ENCODE measurements around the gene FAM216B. TPM values are rescaled to one million over a fixed set of nuclear protein-coding genes. Genes with fewer than 3 reads are reported as not detected.

The FAM216B gene
- total and polyA plus RNA-seq, 9 of the 15 experiments (the other 6 are each of a cell fraction or from before 2014, with no cell fraction given), result not detected

- no peak for FAIRE-seq
- intact Hi-C loops (cut with micrococcal nuclease), result no loop called here
- CTCF ChIA-PET (ENCODE audit: low intra/inter-chr PET ratio), result no interaction called here
These were observed 26.5 kb downstream of the FAM216B start for GRCh38 chr13:42807866-42808265.

GRCh38 chr13:42808341-42808940, 27.1 kb downstream of the FAM216B start:
- POLR2A ChIA-PET, result interaction anchor here (0.6 to 0.7 kb wide), 2 partner anchors 324 to 412 kb away, joined by 3 read pairs; no protein-coding TSS in a partner anchor
- in situ Hi-C loops (cut with MboI) (no loop called here), intact Hi-C loops (cut with micrococcal nuclease) (no loop called here)
- Histone ChIP-seq H4K20me1 (replicated peaks; ENCODE audit: control insufficient read depth, insufficient read depth, low read length) (no peaks in the 10 kb centered on the region), H3K36me3 (ENCODE audit: control insufficient read depth, insufficient read depth, low read length) (no peaks in the 10 kb centered on the region), H3K9ac (ENCODE audit: insufficient read depth in 1 of 2, low read depth in 2 of 2, low read length in 2 of 2) (no peak overlapping the region), H3K27ac (ENCODE audit: extremely low read depth, low read depth, low read length) (no peak overlapping the region), H3K79me2 (ENCODE audit: control insufficient read depth, insufficient read depth, low read length) (no peaks in the 10 kb centered on the region), H3K4me1 (replicated peaks in 1 of 2; ENCODE audit: control insufficient read depth in 2 of 2, insufficient read depth in 2 of 2, low read length in 2 of 2) (no peaks in the 10 kb centered on the region), H3K4me2 (ENCODE audit: insufficient read depth, low read length) (no peak overlapping the region), H3K9me3 (replicated peaks; ENCODE audit: control insufficient read depth, insufficient read depth, low read depth, low read length) (no peaks in the 10 kb centered on the region), H2AFZ (ENCODE audit: low read depth, low read length) (no peak overlapping the region), H3K27me3 (ENCODE audit: control insufficient read depth in 2 of 2, insufficient read depth in 2 of 2, low read length in 2 of 2) (no peaks in the 10 kb centered on the region), H3K4me3 (no peak overlapping the region), H3K9me1 (ENCODE audit: control insufficient read depth, insufficient read depth, low read length) (no peaks in the 10 kb centered on the region)
- FAIRE-seq (no peak), ATAC-seq (no peak), DNase-seq (ENCODE audit: extremely low read depth in 1 of 4, low spot score in 3 of 4) (no peak)
- BruUV-seq (replicated peaks), result no TSS peak
- 0% methylated on average over 5 of the region's 5 CpGs for whole genome bisulfite sequencing (ENCODE audit: insufficient coverage, low coverage, missing lambda C conversion rate)
- CTCF ChIA-PET (ENCODE audit: low intra/inter-chr PET ratio), result no interaction called here
- no peak for TF ChIP-seq RNF219 (CRISPR knock-in tag; IDR thresholded peaks at IDR 0.05)
- TF ChIP-seq KHSRP (IDR thresholded peaks at IDR 0.05), result no peak
- TF ChIP-seq SAP30 (IDR thresholded peaks at IDR 0.05; ENCODE audit: borderline replicate concordance, insufficient read depth, low read depth, low read length, poor library complexity, severe bottlenecking), result no peak
- no peak for TF ChIP-seq ELK1 (CRISPR knock-in tag; IDR thresholded peaks at IDR 0.05)
- TF ChIP-seq MCM5 (IDR thresholded peaks at IDR 0.05; ENCODE audit: low read depth), result no peak
- no peak for TF ChIP-seq ZNF398 (CRISPR knock-in tag; IDR thresholded peaks at IDR 0.05)
- TF ChIP-seq NRF1 (conservative IDR thresholded peaks at IDR 0.05 in 1 of 2, IDR thresholded peaks at IDR 0.05 in 1 of 2), result no peak
- no peak for TF ChIP-seq GTF2E2 (tag; IDR thresholded peaks at IDR 0.05)
- no peak for TF ChIP-seq HDGF (IDR thresholded peaks at IDR 0.05)

More at GRCh38 chr13:42807866-42808265, 26.5 kb downstream of the FAM216B start:
- POLR2A ChIA-PET, result no interaction called here
- no peak for TF ChIP-seq NFRKB (IDR thresholded peaks at IDR 0.05; ENCODE audit: low read depth)
- no peak for TF ChIP-seq ARID2 (IDR thresholded peaks at IDR 0.05)
- TF ChIP-seq ZNF644 (tag; IDR thresholded peaks at IDR 0.05; ENCODE audit: low read depth), result no peak
- TF ChIP-seq PHB2 (IDR thresholded peaks at IDR 0.05; ENCODE audit: low read depth), result no peak
- TF ChIP-seq RFX1 (IDR thresholded peaks at IDR 0.05), result no peak
- ATAC-seq (no peak), DNase-seq (ENCODE audit: extremely low read depth in 1 of 4, low spot score in 3 of 4) (no peak)
- Histone ChIP-seq H3K9me3 (replicated peaks; ENCODE audit: control insufficient read depth, insufficient read depth, low read depth, low read length) (no peaks in the 10 kb centered on the region), H3K4me2 (ENCODE audit: insufficient read depth, low read length) (no peak overlapping the region), H3K4me1 (replicated peaks in 1 of 2; ENCODE audit: control insufficient read depth in 2 of 2, insufficient read depth in 2 of 2, low read length in 2 of 2) (no peaks in the 10 kb centered on the region), H3K27ac (ENCODE audit: extremely low read depth, low read depth, low read length) (no peak overlapping the region), H2AFZ (ENCODE audit: low read depth, low read length) (no peak overlapping the region), H3K9me1 (ENCODE audit: control insufficient read depth, insufficient read depth, low read length) (no peaks in the 10 kb centered on the region), H3K4me3 (no peak overlapping the region), H3K9ac (ENCODE audit: insufficient read depth in 1 of 2, low read depth in 2 of 2, low read length in 2 of 2) (no peak overlapping the region), H4K20me1 (replicated peaks; ENCODE audit: control insufficient read depth, insufficient read depth, low read length) (no peaks in the 10 kb centered on the region), H3K27me3 (ENCODE audit: control insufficient read depth in 2 of 2, insufficient read depth in 2 of 2, low read length in 2 of 2) (no peaks in the 10 kb centered on the region), H3K36me3 (ENCODE audit: control insufficient read depth, insufficient read depth, low read length) (no peaks in the 10 kb centered on the region), H3K79me2 (ENCODE audit: control insufficient read depth, insufficient read depth, low read length) (no peaks in the 10 kb centered on the region)
- no TSS peak for BruUV-seq (replicated peaks)
- WGBS (ENCODE audit: insufficient coverage, low coverage, missing lambda C conversion rate), result 4% methylated on average over 4 of the region's 4 CpGs
- in situ Hi-C loops (cut with MboI), result no loop called here

All from K562 (cell line).